SIG-M5 treated with dmso at 0.1 percent for 504 hours (cell line): ENCODE measurements around the gene SH3BP1.

Experiments used
- DNase-seq: peaks from one replicate; lab custom pipeline; 2025; ENCODE audit not compliant: unreplicated experiment; lab: John Stamatoyannopoulos, UW

The SH3BP1 gene

DNA sequence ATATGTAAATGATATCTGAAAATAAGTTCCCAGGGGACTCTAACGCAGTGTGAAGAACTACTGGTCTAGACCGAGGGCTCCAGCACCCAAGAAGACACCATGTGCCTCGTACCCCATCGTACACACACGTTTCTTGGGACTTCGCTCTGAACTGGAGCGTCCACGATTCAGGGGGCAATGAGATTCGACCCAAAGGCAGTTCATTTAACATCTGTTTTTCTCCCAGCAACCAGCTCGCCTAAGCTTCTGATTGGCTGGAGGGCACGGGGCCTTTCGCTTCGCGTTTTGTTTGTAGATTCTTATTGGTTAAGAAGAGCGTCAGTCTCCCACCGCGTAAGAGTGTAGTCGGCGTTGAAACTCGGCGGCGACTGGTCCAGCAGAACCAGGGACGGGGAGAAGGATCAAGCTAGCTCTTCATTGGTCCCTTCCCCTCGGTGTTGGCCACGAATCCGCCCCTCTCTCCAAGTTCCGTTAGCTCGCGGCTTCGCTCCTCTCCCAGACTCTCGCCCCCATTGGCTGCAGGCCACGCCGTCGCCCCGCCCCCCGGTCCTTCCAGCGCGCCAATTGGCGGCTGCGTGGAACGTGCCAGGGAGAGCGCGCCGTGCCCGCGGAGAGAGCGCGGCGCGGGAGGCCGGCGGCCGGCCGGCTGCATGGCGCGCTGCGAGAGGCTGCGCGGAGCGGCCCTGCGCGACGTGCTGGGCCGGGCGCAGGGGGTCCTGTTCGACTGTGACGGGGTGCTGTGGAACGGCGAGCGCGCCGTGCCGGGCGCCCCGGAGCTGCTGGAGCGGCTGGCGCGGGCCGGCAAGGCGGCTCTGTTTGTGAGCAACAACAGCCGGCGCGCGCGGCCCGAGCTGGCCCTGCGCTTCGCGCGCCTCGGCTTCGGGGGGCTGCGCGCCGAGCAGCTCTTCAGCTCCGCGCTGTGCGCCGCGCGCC is 18.9 kb downstream of the SH3BP1 start, which contains the start of gene PDXP:
PDXP (plus strand) TSS at position 591 of the 933 bp plus-strand sequence; CDS start at position 651, 60 bp downstream.
- DNase-seq: peak; percentile 99

- no peak for DNase-seq
Measured at GRCh38 chr22:37659066-37659896, 19.8 kb downstream of the SH3BP1 start.

DNA sequence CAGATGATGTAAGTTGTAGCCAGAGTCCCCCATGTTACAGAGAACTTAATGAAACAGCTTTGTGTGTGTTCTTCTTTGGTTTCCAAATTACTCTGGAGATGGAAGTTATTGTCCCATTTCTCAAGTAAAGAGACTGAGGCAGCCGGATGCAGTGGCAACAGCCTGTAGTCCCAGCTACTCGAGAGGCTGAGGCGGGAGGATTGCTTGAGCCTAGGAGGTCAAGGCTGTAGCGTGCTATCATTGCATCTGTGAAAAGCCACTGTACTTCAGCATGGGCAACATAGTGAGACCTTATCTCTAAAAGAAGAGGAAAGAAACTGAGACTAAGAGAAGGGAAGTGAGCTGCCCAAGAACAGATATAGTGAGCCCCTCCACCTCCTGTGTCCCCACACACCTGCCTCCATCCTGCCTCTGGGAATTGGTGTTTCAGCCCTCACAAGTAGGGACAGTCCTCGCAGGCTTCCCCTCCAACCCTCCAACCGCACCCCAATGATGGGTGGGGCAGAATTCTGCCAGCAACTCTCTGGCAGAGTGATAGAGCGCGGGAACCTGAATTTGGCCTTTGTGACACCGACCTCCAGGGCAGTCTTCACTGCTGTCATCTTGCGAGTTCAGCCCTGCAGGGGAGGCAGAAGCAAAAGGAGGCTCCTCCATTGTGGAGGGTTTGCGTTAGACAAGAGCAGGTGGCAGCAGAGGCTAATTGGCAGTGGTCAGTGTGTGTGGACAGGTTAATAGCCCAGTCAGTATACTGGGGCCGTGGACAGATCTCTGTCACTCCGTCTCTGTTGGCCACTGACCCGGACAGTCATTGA is 20.6 kb downstream of the SH3BP1 start:
- DNase-seq: no peak

DNA sequence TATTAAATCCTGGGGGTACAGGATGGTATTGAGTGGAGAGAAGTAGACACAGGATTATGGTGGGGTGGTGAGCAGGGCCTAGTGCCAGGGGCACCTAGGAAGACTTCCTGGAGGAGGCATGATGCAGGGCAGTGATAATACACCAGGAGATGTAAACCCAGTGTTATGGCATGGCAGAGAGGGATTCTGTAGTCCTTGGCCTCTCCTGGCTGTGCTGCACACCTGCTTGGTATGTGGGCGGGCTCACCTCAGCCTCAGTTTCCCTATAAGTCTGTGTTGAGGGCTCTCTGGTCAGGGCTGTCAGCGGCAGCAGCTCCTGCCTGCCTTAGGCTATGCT is 21.2 kb downstream of the SH3BP1 start:
- DNase-seq: no peak

DNA sequence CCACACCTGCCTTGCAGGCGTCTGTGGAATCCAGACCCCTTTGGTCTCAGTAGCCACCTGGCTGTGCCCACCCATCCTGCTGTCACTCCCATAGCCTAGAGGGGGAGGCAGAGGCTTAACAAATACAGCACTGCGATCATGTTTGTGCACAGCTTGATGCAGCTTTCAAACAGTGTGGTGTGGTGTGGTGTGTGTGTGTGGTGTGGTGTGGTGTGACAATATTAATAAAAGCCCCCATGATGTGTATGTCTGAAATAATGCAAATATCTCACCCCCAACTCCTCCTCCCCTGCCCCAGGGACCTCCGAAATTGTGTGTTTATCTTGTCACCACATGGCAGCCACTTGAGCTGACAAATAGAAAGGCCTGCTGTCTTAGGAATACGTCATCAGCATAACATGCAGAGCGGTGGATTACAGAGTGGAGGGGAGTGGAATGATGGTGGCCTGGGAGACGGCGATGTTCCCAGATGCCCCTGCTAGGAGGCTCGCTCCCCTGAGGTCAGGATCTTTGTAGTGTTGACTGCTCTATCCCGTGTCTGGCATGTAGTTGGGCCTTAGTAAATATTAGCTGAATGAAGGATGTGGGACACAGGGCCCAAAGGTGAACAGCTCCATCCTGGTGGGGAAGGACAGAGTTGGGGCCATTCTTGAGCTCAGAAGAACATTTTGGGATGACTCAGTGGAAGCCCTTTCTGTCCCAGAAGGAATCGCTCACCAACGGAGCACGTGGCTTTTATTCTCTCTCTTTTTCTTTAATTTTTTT is 21.9 kb downstream of the SH3BP1 start:
- no peak for DNase-seq

- no peak for DNase-seq
Measured at GRCh38 chr22:37662039-37662438, 22.6 kb downstream of the SH3BP1 start.

DNA sequence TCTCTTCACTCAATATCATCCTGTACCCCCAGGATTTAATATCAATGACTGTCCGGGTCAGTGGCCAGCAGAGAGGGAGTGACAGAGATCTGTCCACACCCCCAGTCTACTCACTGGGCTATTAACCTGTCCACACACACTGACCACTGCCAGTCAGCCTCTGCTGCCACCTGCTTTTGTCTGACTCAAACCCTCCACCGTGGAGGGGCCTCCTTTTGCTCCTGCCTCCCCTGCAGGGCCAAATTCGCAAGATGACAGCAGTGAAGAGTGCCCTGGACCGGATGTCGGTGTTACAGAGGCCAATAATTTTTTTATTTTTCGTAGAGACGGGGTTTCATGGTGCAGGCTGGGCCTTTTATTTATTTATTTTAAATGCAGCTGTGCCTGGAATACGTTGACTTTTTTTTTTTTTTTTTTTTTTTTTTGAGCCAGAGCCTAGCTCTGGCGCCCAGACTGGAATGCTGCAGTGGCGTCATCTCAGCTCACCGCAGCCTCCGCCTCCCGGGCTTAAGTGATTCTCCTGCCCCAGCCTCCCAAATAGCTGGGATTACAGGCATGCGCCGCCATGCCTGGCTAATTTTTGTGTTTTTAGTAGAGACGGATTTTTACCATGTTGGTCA is 24.2 kb downstream of the SH3BP1 start:
- DNase-seq: no peak

GRCh38 chr22:37664249-37665101 is 25.0 kb downstream of the SH3BP1 start:
- no peak for DNase-seq

DNA sequence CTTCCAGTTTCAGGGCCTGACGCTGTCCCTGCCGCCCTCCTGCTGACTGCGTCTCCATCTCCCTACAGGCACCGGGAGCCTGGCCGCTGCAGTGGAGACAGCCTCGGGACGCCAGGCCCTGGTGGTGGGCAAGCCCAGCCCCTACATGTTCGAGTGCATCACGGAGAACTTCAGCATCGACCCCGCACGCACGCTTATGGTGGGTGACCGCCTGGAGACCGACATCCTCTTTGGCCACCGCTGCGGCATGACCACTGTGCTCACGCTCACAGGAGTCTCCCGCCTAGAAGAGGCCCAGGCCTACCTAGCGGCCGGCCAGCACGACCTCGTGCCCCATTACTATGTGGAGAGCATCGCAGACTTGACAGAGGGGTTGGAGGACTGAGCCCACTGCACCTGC is 26.0 kb downstream of the SH3BP1 start:
- DNase-seq: no peak

GRCh38 chr22:37669586-37669985 is 30.1 kb downstream of the SH3BP1 start:
- no peak for DNase-seq

GRCh38 chr22:37672206-37672919 is 32.9 kb downstream of the SH3BP1 start:
- no peak for DNase-seq

DNA sequence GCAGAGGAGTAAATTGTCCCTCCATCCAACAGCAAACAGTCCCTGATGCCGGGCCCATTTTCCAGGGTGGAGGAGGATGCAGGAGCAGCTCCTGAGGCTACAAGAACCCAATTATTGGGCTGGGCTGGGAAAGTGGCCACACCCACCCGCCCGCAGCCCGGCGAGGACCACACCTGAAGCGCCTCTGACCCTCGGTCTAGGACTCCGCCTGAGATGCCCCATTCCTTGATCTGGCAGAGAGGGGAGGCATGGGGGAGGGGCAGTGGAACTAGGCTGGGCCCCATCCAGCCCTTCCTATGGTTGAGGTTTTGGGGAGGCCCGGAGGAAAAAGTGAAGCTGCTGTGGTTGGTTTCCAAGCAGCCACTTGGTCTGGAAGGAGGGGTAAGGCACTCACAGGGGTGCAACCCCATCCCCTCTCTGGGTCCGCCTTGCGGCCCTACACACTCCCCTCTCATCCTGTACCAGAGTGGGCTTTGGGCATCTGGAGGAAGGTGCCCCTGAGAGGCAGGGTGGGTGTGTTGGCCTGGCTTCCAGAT is 33.5 kb downstream of the SH3BP1 start:
- no peak for DNase-seq

GRCh38 chr22:37674248-37674647 is 34.8 kb downstream of the SH3BP1 start:
- no peak for DNase-seq

DNA sequence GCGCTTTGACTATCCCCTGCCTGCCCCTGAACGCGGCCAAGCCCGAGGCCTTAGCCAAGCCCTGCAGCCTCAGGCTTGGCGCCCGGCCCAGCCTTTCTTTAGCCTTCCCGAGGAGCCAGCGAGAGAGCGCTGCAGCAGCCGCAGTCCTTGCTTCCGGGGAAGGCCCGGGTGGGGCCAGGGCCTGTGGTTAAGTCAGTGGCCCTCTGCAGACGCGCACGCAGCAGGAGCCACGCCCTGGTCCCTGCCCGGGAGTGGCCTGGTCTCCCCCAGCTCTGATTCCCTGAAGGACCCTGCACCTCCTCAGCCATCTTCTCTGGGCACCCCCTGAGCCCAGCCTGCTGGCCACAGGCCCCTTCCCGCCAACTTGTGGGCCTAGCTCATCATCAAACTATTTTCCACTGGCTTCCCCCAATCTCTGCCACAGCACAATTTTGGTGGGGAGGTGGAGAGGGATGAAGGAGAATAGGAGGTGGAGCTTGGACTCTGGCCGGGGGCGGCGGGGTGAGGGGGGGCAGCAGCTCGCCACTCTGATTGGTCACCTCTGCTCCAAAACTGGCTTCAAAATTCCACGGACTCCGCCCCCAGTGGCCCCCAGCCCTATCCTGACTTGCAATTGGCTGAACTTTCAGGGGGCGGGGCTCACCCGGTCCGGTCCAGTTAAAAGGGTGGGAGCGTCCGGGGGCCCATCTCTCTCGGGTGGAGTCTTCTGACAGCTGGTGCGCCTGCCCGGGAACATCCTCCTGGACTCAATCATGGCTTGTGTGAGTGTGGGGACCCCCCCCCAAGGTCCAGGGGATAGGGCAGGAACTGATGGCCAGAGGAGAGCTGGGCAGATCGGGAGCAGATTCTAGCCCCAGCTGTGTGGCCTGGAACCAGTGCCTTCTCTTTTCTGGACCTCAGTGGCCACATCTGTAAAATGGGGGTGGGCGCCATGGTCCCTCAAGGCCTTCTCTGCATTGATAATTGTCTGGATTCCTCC is 35.8 kb downstream of the SH3BP1 start, which contains the start of gene LGALS1:
LGALS1 (plus strand) TSS at position 686 of the 979 bp plus-strand sequence; CDS start at position 753, 67 bp downstream.
- peak; percentile 75 for DNase-seq

DNA sequence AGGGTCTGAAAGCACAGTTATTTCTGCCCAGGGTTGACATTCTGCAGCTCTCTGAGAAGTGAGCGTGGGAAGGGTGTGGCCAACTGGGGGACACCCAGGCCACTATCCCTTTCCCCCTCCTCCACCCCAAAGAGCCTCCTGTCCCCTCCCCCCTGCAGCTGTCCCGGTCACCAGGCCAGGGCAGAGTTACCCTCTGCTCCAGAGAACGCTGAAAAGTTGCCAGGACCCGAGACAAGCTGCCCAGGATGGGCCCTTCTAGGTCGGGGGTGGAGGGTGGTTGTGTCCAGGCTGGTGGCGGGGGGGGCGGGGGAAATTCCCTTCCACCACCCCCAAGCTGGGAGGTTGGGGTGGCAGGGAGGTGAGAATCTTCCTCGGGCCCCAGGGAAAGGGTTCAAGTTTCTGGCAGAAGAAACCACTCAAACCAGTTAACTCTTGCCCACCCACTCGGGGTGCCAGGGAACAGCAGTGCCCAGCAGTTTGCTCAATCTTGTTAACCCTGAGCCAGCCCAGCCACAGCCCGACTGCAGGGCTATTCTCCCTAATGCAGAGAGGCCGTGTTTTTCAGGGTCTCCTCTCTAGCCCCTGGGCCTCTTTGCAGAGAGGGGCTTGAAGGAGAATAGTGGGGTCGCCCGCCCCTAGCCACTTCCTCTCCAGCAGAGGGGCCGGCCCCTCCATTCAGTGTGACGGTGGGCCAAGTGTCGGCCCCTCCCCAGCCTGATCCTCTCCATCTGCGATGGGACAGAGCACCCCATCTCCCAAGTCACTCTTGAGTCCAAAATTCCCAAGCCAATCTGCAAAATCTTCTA is 36.7 kb downstream of the SH3BP1 start:
- DNase-seq: no peak
